ENCODE results near the gene KLHL22.
"Not testable (repeated sequence)": the region's sequence is repeated elsewhere in the genome, so short reads cannot be mapped to it uniquely, and the experiment has no call there.

KLHL22 gene

DNA sequence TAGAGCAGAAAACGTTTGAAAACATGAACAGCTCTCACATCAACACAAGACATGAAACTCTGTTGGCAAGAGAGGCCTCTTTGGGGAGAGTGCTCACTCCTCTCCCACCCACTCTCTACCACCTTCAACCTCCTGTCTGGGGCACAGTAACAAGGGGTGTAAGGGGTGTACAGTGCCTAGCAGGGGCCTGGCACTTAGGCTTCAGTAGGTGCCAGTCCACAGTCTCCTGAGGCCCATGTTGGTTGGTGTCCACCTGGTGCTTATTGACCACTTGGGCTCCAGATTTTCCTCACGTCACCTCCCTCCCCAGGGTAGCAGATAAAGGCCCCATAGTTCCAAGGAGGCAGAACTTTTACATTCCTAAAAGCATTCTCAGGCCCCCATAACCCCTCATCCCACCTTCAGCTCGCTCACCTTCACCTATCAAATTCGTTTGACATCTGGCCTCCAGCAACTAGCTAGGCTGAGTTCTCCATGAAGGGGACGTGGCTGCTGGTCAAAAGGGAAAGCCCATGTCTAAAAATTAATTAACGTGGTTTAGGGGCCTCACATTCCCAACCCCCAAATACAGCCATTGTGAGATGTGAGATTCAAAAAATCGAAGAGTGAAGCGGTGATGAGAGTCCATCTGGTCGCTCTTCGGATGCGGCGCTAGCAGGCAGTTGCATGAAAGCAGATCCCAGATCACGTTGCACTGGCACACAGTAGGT, 11.1 kb upstream of the KLHL22 start:
- no peak for TF ChIP-seq CTCF (IDR thresholded peaks at IDR 0.05; ENCODE audit: borderline replicate concordance, extremely low read depth, low read length, poor library complexity, severe bottlenecking)
- TF ChIP-seq EZH2 (IDR thresholded peaks at IDR 0.05; ENCODE audit: borderline replicate concordance, low read depth, low read length, severe bottlenecking), result no peak
- H3K9ac ChIP-seq (ENCODE audit: low read depth, low read length), result peak overlapping the region; percentile 93
- H3K9me3 ChIP-seq (ENCODE audit: insufficient read depth, low read length, severe bottlenecking), result no peaks in the 10 kb centered on the region
- H3K79me2 ChIP-seq (ENCODE audit: insufficient read depth, low read length), result peaks cover 47% of the 10 kb centered on the region
- H3K27ac ChIP-seq (ENCODE audit: low read length), result peak overlapping the region; percentile 83
- H3K4me3 ChIP-seq (ENCODE audit: low read depth in 1 of 2, low read length in 2 of 2), result peak overlapping the region; percentile 76 to 84; a peak in 3 of 4 replicates
- H4K20me1 ChIP-seq (ENCODE audit: insufficient read depth, low read length), result peaks cover 28% of the 10 kb centered on the region
- H3K36me3 ChIP-seq (ENCODE audit: insufficient read depth, low read length), result peaks cover 9% of the 10 kb centered on the region; the same call in 1 of the 2 replicates
- H2AFZ ChIP-seq (ENCODE audit: low read depth, low read length), result peak overlapping the region; percentile 89
- peak overlapping the region; percentile 78 for H3K4me2 ChIP-seq (ENCODE audit: insufficient read depth, low read length)
- ATAC-seq (ENCODE audit: insufficient read depth, low read depth) (no peak), DNase-seq (no peak)
- peaks cover 37% of the 10 kb centered on the region for H3K4me1 ChIP-seq (ENCODE audit: insufficient read depth, low read length)
- no peaks in the 10 kb centered on the region for H3K27me3 ChIP-seq (ENCODE audit: insufficient read depth, low read length, poor library complexity)

DNA sequence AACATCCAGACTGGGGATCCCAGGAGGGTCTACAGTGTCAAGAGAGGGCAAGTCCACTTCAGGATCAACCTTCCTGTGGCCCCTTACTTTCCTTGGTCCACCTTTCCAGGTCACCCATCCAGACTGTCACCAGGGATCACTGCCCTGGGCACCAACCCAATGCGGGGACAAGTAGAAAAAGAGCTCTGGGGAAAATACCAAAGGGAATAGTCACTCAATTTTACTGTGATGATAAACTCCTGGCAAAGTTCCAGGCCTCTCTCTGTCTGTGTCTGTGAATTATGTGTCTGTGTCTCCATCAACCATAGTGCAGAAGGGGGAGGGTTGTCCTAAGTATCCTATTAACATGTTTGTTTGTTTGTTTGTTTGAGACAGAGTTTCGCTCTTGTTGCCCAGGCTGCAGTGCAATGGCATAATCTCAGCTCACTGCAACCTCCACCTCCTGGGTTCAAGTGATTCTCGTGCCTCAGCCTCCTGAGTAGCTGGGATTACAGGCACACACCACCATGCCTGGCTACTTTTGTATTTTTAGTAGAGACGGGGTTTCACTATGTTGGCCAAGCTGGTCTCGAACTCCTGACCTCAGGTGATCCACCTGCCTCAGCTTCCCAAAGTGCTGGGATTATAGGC, 8.8 kb upstream of the KLHL22 start:
- H3K27ac ChIP-seq (ENCODE audit: low read length); H4K20me1 ChIP-seq (ENCODE audit: insufficient read depth, low read length); H3K4me3 ChIP-seq (ENCODE audit: low read depth in 1 of 2, low read length in 2 of 2); H3K9ac ChIP-seq (ENCODE audit: low read depth, low read length); H3K27me3 ChIP-seq (ENCODE audit: insufficient read depth, low read length, poor library complexity); H3K4me2 ChIP-seq (ENCODE audit: insufficient read depth, low read length); H2AFZ ChIP-seq (ENCODE audit: low read depth, low read length); DNase-seq; ATAC-seq (ENCODE audit: insufficient read depth, low read depth); H3K9me3 ChIP-seq (ENCODE audit: insufficient read depth, low read length, severe bottlenecking): not testable (repeated sequence)
- Histone ChIP-seq H3K4me1 (ENCODE audit: insufficient read depth, low read length) (peaks cover 18% of the 10 kb centered on the region), H3K36me3 (ENCODE audit: insufficient read depth, low read length) (peaks cover 11% of the 10 kb centered on the region; the same call in 1 of the 2 replicates), H3K79me2 (ENCODE audit: insufficient read depth, low read length) (peaks cover 24% of the 10 kb centered on the region)

DNA sequence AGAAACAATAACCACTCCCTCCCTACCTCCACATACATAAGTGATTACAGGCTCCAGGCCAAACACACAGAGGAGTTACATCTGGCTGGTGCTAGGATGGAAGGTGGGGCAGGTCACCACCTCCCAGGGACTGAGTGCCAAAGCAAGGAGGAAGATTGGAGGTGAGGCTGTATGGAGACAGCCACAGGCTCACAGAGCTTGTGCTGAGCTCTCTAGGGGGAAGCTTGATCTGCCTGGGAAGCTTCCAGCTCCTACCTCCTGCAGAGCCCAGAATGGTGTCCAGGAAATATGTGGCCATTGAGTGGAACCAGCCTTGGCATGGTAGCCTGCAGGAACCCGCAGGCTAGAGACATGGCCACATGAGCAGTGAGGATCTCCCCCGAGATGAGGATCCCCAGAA, 8.2 kb upstream of the KLHL22 start:
- Histone ChIP-seq H3K27me3 (ENCODE audit: insufficient read depth, low read length, poor library complexity) (no peaks in the 10 kb centered on the region), H4K20me1 (ENCODE audit: insufficient read depth, low read length) (peaks cover 2% of the 10 kb centered on the region), H3K27ac (ENCODE audit: low read length) (no peak overlapping the region), H3K4me2 (ENCODE audit: insufficient read depth, low read length) (no peak overlapping the region), H3K9ac (ENCODE audit: low read depth, low read length) (no peak overlapping the region), H3K36me3 (ENCODE audit: insufficient read depth, low read length) (peaks cover 6% of the 10 kb centered on the region; the same call in 1 of the 2 replicates), H3K4me1 (ENCODE audit: insufficient read depth, low read length) (peaks cover 12% of the 10 kb centered on the region), H3K4me3 (ENCODE audit: low read depth in 1 of 2, low read length in 2 of 2) (no peak overlapping the region), H3K79me2 (ENCODE audit: insufficient read depth, low read length) (peaks cover 18% of the 10 kb centered on the region), H2AFZ (ENCODE audit: low read depth, low read length) (no peak overlapping the region), H3K9me3 (ENCODE audit: insufficient read depth, low read length, severe bottlenecking) (no peaks in the 10 kb centered on the region)
- DNase-seq, result no peak
- TF ChIP-seq EZH2 (IDR thresholded peaks at IDR 0.05; ENCODE audit: borderline replicate concordance, low read depth, low read length, severe bottlenecking) (no peak), CTCF (IDR thresholded peaks at IDR 0.05; ENCODE audit: borderline replicate concordance, extremely low read depth, low read length, poor library complexity, severe bottlenecking) (no peak)
- no peak for ATAC-seq (ENCODE audit: insufficient read depth, low read depth)

GRCh38 chr22:20499769-20500168, 4.2 kb upstream of the KLHL22 start:
- Histone ChIP-seq H3K27me3 (ENCODE audit: insufficient read depth, low read length, poor library complexity) (no peaks in the 10 kb centered on the region), H3K4me2 (ENCODE audit: insufficient read depth, low read length) (no peak overlapping the region), H3K9me3 (ENCODE audit: insufficient read depth, low read length, severe bottlenecking) (no peaks in the 10 kb centered on the region), H2AFZ (ENCODE audit: low read depth, low read length) (no peak overlapping the region), H3K4me3 (ENCODE audit: low read depth in 1 of 2, low read length in 2 of 2) (no peak overlapping the region), H3K79me2 (ENCODE audit: insufficient read depth, low read length) (peaks cover 16% of the 10 kb centered on the region), H3K4me1 (ENCODE audit: insufficient read depth, low read length) (peaks cover 22% of the 10 kb centered on the region), H4K20me1 (ENCODE audit: insufficient read depth, low read length) (peaks cover 6% of the 10 kb centered on the region; the same call in 1 of the 2 replicates), H3K36me3 (ENCODE audit: insufficient read depth, low read length) (0 out of 2 replicates have a peak, but pooled peaks cover 6% of the 10 kb centered on the region), H3K27ac (ENCODE audit: low read length) (no peak overlapping the region), H3K9ac (ENCODE audit: low read depth, low read length) (no peak overlapping the region)
- DNase-seq, result no peak
- no peak for ATAC-seq (ENCODE audit: insufficient read depth, low read depth)
- TF ChIP-seq EZH2 (IDR thresholded peaks at IDR 0.05; ENCODE audit: borderline replicate concordance, low read depth, low read length, severe bottlenecking), result no peak
- TF ChIP-seq CTCF (IDR thresholded peaks at IDR 0.05; ENCODE audit: borderline replicate concordance, extremely low read depth, low read length, poor library complexity, severe bottlenecking), result no peak

Measured in DND-41 (cell line).